GM12892 (cell line): Measurements from ENCODE around the gene PET117.

Experiments used
- POLR2A ChIP-seq: IDR thresholded peaks from 2 replicates; pipeline ENCODE4 v1.6.1; 2011; ENCODE audit warnings: low read depth, low read length, control low read depth
- POLR2AphosphoS5 ChIP-seq: IDR thresholded peaks from 2 replicates; pipeline ENCODE4 v1.6.1; 2011; ENCODE audit warnings: low read depth, low read length, control low read depth
- TAF1 ChIP-seq: IDR thresholded peaks from 2 replicates; pipeline ENCODE4 v1.6.1; 2011; ENCODE audit warnings: low read depth, mild to moderate bottlenecking, control low read depth, low read length, borderline replicate concordance

- TF ChIP-seq POLR2AphosphoS5 (no peak), POLR2A (no peak), TAF1 (no peak)
These were observed 1.2 kb downstream of the PET117 start for GRCh38 chr20:18138639-18139583.
